H1 (cell line): ENCODE data around the gene HIBADH. TPM values are rescaled to one million over a fixed set of nuclear protein-coding genes. Genes with fewer than 3 reads are reported as not detected.

ENCODE experiments used
- BRCA1 ChIP-seq: IDR thresholded peaks from 2 replicates; pipeline ENCODE4 v1.6.1; 2012; ENCODE audit warnings: low read depth, low read length, improper control_type of control experiment
- CHD7 ChIP-seq: fragments of 300-600 bp; sonication (generic); IDR thresholded peaks from 2 replicates; pipeline ENCODE4 v1.7.1; 2012; ENCODE audit warnings: low read length, moderate library complexity, mild to moderate bottlenecking, inconsistent platforms; ENCODE audit not compliant: insufficient replicate concordance
- E2F6 ChIP-seq: IDR thresholded peaks from 2 replicates; pipeline ENCODE4 v1.6.1; 2012; ENCODE audit warnings: inconsistent platforms
- EGR1 ChIP-seq: IDR thresholded peaks from 2 replicates; pipeline ENCODE4 v1.6.1; 2011; ENCODE audit warnings: low read depth, low read length, borderline replicate concordance
- EP300 ChIP-seq, 2 experiments: IDR thresholded peaks; 1 replicate in 1 of 2; 2 replicates in 1 of 2; pipeline ENCODE4 v1.6.1; 2011 to 2012; ENCODE audit warnings: low read depth in 2 of 2, low read length in 2 of 2, mild to moderate bottlenecking in 2 of 2, borderline replicate concordance in 1 of 2, inconsistent platforms in 1 of 2, moderate library complexity in 1 of 2
- KDM4A ChIP-seq: IDR thresholded peaks from one replicate; pipeline ENCODE4 v1.7.1; 2012; ENCODE audit warnings: low read depth, mild to moderate bottlenecking, moderate library complexity, low read length, inconsistent platforms; ENCODE audit not compliant: severe bottlenecking
- NANOG ChIP-seq: IDR thresholded peaks from 2 replicates; pipeline ENCODE4 v1.6.1; 2011; ENCODE audit warnings: low read length, low read depth, mild to moderate bottlenecking, inconsistent platforms; ENCODE audit not compliant: insufficient read depth, poor library complexity, severe bottlenecking
- RNF2 ChIP-seq: fragments of 200-900, 300-1000 bp; sonication (generic); IDR thresholded peaks from 2 replicates; pipeline ENCODE4 v1.7.1; 2016; ENCODE audit warnings: borderline replicate concordance, low read depth, mild to moderate bottlenecking, antibody characterized with exemption, low read length; ENCODE audit not compliant: poor library complexity, severe bottlenecking; ENCODE audit errors: missing control alignments
- TAF7 ChIP-seq: optimal IDR thresholded peaks from 2 replicates; pipeline ENCODE3; 2011; ENCODE audit warnings: low read depth, mild to moderate bottlenecking, inconsistent platforms, low read length, moderate library complexity, borderline replicate concordance
- TCF12 ChIP-seq: IDR thresholded peaks from 2 replicates; pipeline ENCODE4 v1.6.1; 2011; ENCODE audit warnings: low read depth, mild to moderate bottlenecking, low read length
- polyA plus RNA-seq, 7 experiments: library from polyadenylated mRNA; depleted of rRNA in 3 of 7; stranded (reverse) in 5 of 7; unstranded in 2 of 7; fragments of >200 nt in 5 of 7; fragments of 200-250 nt in 2 of 7; gene quantifications; 1 replicate in 5 of 7; 2 replicates in 1 of 7; 4 replicates in 1 of 7; pipeline versions ENCODE4 v1.2.1 to v1.2.3, GENCODE V29; 2011 to 2013; ENCODE audit warnings: missing spikeins in 2 of 7, mixed read lengths in 2 of 7
- total RNA-seq: library from RNA; stranded (reverse); fragmentation: NEBNext Ultra II Directional; extraction: Animal tissue kit (Norgen Biotek cat#: 25700); gene quantifications from 2 replicates; pipeline ENCODE4 v1.2.1, GENCODE V29; 2021

Gene HIBADH
- total and polyA plus RNA-seq, 2 of the 8 experiments (the other 6 are each of a cell fraction or from before 2014, with no cell fraction given) = 30.1 to 39.5 TPM

- TF ChIP-seq CHD7 (no peak), BRCA1 (no peak), KDM4A (no peak), NANOG (no peak), RNF2 (no peak), TCF12 (no peak), EGR1 (no peak), E2F6 (no peak), EP300 (IDR thresholded peaks at IDR 0.05; ENCODE audit: borderline replicate concordance in 1 of 2, low read depth in 2 of 2, low read length in 2 of 2) (no peak), TAF7 (no peak)
These were observed 45.8 kb upstream of the HIBADH start (continued) for GRCh38 chr7:27708485-27708884.
